Stimulated activated CD4-positive, alpha-beta T cell treated with anti-CD3 and anti-CD28 coated beads, Interleukin-1b, Interleukin-23, amount 100 ng/mL, for 4 hours (primary cell): ENCODE data around the gene SCO2.

ENCODE experiments used
- DNase-seq, 2 donors: peaks; one replicate each; pipeline ENCODE4 v3.0.0-alpha.2; 2020; ENCODE audit warnings: low read depth in 2 of 2

Gene SCO2

GRCh38 chr22:50481440-50482106 lies 43.8 kb downstream of the SCO2 start, which contains the start of gene ADM2:
Gene ADM2, plus strand, starts transcription at chr22:50481543. Its CDS starts 305 bp downstream, at chr22:50481848.
- peak; percentile 55 to 67 for DNase-seq

DNA sequence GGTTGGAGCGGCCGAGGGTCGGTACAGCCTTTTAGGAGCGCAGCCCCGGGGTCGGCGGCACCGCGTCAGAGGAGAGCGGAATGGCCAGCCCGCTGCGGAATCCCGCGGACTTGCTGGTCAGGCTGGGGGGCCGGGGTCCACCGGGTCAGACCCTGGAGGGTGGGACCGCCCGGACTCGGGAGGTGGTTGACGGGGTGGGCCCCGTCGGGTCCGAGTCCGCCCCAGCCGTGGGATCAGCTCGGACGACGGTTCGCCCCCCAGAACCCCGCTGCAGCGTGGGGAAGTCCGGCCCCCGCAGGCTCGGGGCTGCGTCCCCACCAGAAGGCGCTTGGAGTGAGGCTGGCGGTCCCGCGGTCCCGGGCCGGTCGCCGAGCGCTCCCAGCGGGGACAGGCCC lies 44.4 kb downstream of the SCO2 start:
- no peak for DNase-seq

DNA sequence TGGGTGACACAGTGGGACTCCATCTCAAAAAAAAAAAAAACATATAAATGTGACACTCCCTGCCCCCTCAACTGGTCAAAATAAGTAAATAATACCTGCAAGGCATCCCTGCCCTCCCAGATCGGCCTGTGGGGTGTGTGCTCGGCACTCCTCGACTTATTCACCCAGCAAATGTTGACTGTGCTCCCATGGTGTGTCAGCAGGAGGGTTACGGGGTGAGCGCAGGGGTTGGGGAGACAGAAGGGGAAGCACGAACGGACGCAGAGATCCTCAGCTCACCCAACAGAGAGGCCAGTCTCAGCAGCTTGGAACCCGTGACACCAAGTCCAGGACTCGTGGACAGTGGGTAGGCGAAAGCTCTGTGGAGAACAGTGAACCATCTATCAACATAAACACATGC lies 45.7 kb downstream of the SCO2 start:
- no peak for DNase-seq

DNA sequence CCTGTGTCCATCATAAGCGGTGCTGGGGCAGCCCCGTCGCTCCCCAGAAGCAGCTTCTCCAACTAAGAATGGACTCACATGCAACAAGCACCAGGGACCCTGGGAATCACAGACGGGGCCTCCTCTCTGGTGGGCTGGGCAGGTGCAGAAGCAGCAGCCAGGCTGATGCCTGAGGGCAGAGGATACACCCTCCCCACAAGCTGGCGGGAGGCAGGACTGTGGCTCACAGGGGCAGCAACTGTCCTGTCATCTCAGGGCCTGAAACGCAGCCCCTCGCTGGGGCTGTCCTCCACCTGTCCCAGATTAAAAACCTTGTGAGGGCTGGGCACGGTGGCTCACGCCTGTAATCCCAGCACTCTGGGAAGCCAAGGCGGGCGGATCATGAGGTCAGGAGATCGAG lies 47.5 kb downstream of the SCO2 start:
- no peak for DNase-seq

DNA sequence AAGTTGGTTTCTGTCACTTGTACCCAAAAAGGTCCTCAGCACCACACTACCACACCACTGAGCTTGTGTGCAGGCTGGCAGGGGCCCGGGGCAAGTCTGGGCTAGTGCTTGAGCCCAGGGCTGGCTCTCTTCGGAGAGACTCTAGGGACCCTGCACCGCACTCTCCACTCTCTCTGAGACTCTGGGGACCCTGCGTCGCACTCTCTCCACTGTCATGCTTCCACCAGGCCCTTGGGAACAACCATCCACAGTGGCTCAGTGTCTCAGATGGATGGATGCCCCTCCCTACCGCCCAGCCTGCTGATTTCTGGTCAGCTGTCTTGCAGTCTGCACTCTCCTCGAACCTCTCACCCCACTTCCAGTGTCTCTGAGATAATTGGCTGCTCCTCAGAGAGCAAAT lies 48.5 kb downstream of the SCO2 start:
- DNase-seq, result no peak

DNA sequence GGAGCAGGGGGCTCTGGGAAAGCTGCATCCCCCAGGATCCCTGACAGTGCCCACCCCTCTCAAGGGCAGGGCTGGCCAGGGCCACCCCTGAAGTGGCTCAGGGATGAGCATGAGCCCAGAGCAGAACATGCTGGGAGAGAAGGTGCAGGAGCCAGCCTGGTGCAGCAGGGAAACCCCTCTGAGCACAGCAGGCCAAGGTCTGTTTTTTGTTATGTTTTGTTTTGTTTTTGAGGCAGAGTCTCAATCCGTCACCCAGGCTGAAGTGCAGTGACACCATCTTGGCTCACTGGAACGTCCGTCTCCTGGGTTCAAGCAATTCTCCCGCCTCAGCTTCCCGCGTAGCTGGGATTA lies 49.8 kb downstream of the SCO2 start:
- DNase-seq, result no peak

- DNase-seq, result peak; percentile 80 to 88
Observed at GRCh38 chr22:50474710-50475651, 50.4 kb downstream of the SCO2 start, which contains the start of gene SBF1. Gene SBF1, minus strand, starts transcription at chr22:50475035. Its CDS starts 195 bp downstream, at chr22:50474840.

GRCh38 chr22:50473855-50474671 lies 51.3 kb downstream of the SCO2 start:
- no peak for DNase-seq
